Measurements from ENCODE around the gene ABCB6.

- no peak for TF ChIP-seq CTCF (IDR thresholded peaks at IDR 0.05)
- TF ChIP-seq POLR2A (IDR thresholded peaks at IDR 0.05), result peak in 2 of 4 donors; percentile 32 to 79
- peak; percentile 95 to 98 (median 96) for TF ChIP-seq POLR2AphosphoS5 (IDR thresholded peaks at IDR 0.05)
Observed at GRCh38 chr2:219229305-219230058, 10.7 kb upstream of the ABCB6 start, which contains the start of the genes ANKZF1 and ATG9A.
